ENCODE data around the gene ADRB2. TPM values are rescaled to one million over a fixed set of nuclear protein-coding genes. Genes with fewer than 3 reads are reported as not detected.
"Not testable (repeated sequence)": the region's sequence is repeated elsewhere in the genome, so short reads cannot be mapped to it uniquely, and the experiment has no call there.

ADRB2 gene
- total RNA-seq, 4 donors from 2014 or later: 1.1 to 5.1 (median 4.2) TPM

DNA sequence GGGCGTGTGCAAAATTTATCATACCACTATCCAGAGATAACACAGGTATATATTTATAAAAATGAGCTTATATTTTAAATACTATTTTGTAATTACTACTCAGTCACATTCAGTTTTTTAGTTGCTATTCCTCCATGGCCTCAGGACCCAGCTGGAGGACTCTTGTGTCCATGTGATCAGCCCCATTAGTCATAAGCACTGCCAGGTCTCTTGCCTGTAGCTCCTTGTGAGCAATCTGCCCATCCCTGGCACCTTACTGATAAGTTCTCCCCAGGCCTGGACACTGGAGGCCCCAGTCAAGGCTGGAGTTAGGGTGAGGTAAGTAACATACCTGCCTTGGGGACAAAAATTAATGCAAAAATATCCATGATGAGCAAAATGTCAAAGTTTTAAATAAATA lies 29.5 kb upstream of the ADRB2 start:
- Histone ChIP-seq H3K4me3 (replicated peaks in 1 of 3) (no peak overlapping the region), H3K4me1 (no peaks in the 10 kb centered on the region), H3K27me3 (no peaks in the 10 kb centered on the region), H3K36me3 (no peaks in the 10 kb centered on the region), H3K27ac (no peak overlapping the region), H3K9me3 (no peaks in the 10 kb centered on the region)
- WGBS, 2 donors: 90 to 92% methylated on average over 1 of the region's 1 CpG
- no peak for TF ChIP-seq POLR2A (IDR thresholded peaks at IDR 0.05)
- TF ChIP-seq, protein P1, sequence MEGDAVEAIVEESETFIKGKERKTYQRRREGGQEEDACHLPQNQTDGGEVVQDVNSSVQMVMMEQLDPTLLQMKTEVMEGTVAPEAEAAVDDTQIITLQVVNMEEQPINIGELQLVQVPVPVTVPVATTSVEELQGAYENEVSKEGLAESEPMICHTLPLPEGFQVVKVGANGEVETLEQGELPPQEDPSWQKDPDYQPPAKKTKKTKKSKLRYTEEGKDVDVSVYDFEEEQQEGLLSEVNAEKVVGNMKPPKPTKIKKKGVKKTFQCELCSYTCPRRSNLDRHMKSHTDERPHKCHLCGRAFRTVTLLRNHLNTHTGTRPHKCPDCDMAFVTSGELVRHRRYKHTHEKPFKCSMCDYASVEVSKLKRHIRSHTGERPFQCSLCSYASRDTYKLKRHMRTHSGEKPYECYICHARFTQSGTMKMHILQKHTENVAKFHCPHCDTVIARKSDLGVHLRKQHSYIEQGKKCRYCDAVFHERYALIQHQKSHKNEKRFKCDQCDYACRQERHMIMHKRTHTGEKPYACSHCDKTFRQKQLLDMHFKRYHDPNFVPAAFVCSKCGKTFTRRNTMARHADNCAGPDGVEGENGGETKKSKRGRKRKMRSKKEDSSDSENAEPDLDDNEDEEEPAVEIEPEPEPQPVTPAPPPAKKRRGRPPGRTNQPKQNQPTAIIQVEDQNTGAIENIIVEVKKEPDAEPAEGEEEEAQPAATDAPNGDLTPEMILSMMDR (IDR thresholded peaks at IDR 0.05): no peak
- DNase-seq: no peak
- intact Hi-C loops (cut with DNase I): no loop called here

DNA sequence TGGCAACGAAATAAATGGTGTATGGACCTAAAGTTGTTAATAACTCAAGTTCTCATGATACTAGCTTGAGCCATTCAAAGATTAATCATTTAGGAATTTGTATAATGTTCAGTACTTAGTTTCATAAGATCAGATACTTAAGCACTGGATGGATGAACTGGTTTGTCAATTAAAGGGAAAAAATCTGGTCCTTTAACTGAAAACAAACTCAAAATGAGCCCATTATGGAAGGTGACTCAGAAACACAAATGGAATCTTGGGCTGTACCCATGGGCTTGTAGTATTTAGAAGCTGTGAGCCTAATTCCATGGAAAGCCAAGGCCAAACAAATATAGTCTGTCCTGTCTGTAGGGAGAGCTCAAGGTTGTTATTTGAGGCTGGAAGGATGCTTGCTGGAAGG lies 27.6 kb upstream of the ADRB2 start:
- no peak for DNase-seq
- no peaks in the 10 kb centered on the region for H3K27me3 ChIP-seq
- intact Hi-C loops (cut with DNase I): no loop called here
- H3K27ac ChIP-seq: no peak overlapping the region
- WGBS, 2 donors: 75 to 81% methylated on average over 1 of the region's 1 CpG
- H3K4me1 ChIP-seq: no peaks in the 10 kb centered on the region
- no peaks in the 10 kb centered on the region for H3K9me3 ChIP-seq
- H3K36me3 ChIP-seq: no peaks in the 10 kb centered on the region
- no peak overlapping the region for H3K4me3 ChIP-seq (replicated peaks in 1 of 3)
- TF ChIP-seq, protein P1 (IDR thresholded peaks at IDR 0.05): no peak
- no peak for TF ChIP-seq POLR2A (IDR thresholded peaks at IDR 0.05)

- no peak for DNase-seq
- TF ChIP-seq POLR2A (IDR thresholded peaks at IDR 0.05): no peak
- TF ChIP-seq, protein P1 (IDR thresholded peaks at IDR 0.05): no peak
- H3K9me3 ChIP-seq: no peaks in the 10 kb centered on the region
- H3K4me3 ChIP-seq (replicated peaks in 1 of 3): no peak overlapping the region
- no peak overlapping the region for H3K27ac ChIP-seq
- WGBS, 2 donors: 81 to 84% methylated on average over 9 of the region's 9 CpGs
- no peaks in the 10 kb centered on the region for H3K27me3 ChIP-seq
- intact Hi-C loops (cut with DNase I): no loop called here
- H3K36me3 ChIP-seq: no peaks in the 10 kb centered on the region
- no peaks in the 10 kb centered on the region for H3K4me1 ChIP-seq
Measured at GRCh38 chr5:148799737-148800527, 26.5 kb upstream of the ADRB2 start.

- Histone ChIP-seq H3K4me1 (no peaks in the 10 kb centered on the region), H3K9me3 (no peaks in the 10 kb centered on the region), H3K27me3 (no peaks in the 10 kb centered on the region), H3K4me3 (replicated peaks in 1 of 3) (no peak overlapping the region), H3K36me3 (no peaks in the 10 kb centered on the region), H3K27ac (no peak overlapping the region)
- TF ChIP-seq, protein P1 (IDR thresholded peaks at IDR 0.05): no peak
- TF ChIP-seq POLR2A (IDR thresholded peaks at IDR 0.05): no peak
- no peak for DNase-seq
- WGBS, 2 donors: 88 to 89% methylated on average over 4 of the region's 4 CpGs
- intact Hi-C loops (cut with DNase I): no loop called here
Measured at GRCh38 chr5:148801682-148802276, 24.6 kb upstream of the ADRB2 start.

- H3K4me3 ChIP-seq (replicated peaks in 1 of 3); H3K27ac ChIP-seq; H3K36me3 ChIP-seq; intact Hi-C loops (cut with DNase I); H3K27me3 ChIP-seq; DNase-seq; H3K9me3 ChIP-seq: not testable (repeated sequence)
- H3K4me1 ChIP-seq: peaks cover 8 to 13% of the 10 kb centered on the region in 2 donors
- 71 to 87% methylated on average over 3 of the region's 3 CpGs for WGBS, 2 donors
Measured at GRCh38 chr5:148803451-148803850, 23.0 kb upstream of the ADRB2 start.
